Peyer's patch (tissue), 4 donors: ENCODE measurements around the gene OTUD5.

ENCODE experiments used
- CTCF ChIP-seq, 6 experiments: fragments of 450-650 bp in 4 of 6; fragments of 200-600 bp in 2 of 6; sonication (generic) in 1 of 6; IDR thresholded peaks; one replicate each; pipeline ENCODE4 v1.5.1; 2017 to 2019; ENCODE audit warnings: antibody characterized with exemption in 6 of 6, mild to moderate bottlenecking in 3 of 6, moderate library complexity in 1 of 6
- POLR2A ChIP-seq, 2 donors: fragments of 450-650 bp; IDR thresholded peaks; one replicate each; pipeline ENCODE4 v1.5.1; 2017; ENCODE audit warnings: antibody characterized with exemption in 2 of 2, mild to moderate bottlenecking in 2 of 2, moderate library complexity in 2 of 2

GRCh38 chrX:48969471-48969870, 12.1 kb upstream of the OTUD5 start:
- TF ChIP-seq CTCF (IDR thresholded peaks at IDR 0.05) (no peak), POLR2A (IDR thresholded peaks at IDR 0.05) (no peak)
